Endodermal cell (in vitro differentiated cells): ENCODE data around the gene RPS6KA2. TPM values are rescaled to one million over a fixed set of nuclear protein-coding genes. Genes with fewer than 3 reads are reported as not detected.

Experiments used
- DNase-seq: peaks from one replicate; pipeline ENCODE4 v3.0.0-alpha.2; 2017
- H3K27ac ChIP-seq: 2 replicates; pipeline ENCODE4 v1.5.1; 2013; ENCODE audit warnings: mild to moderate bottlenecking, low read depth, low read length, moderate library complexity
- H3K27me3 ChIP-seq: 2 replicates; pipeline ENCODE4 v1.6.1; 2013; ENCODE audit warnings: mild to moderate bottlenecking, low read length, moderate library complexity; ENCODE audit not compliant: insufficient read depth, control insufficient read depth, poor library complexity, severe bottlenecking
- H3K36me3 ChIP-seq: 2 replicates; pipeline ENCODE4 v1.7.0; 2013; ENCODE audit warnings: mild to moderate bottlenecking, low read length, moderate library complexity; ENCODE audit not compliant: control insufficient read depth, insufficient read depth
- H3K4me1 ChIP-seq: one replicate; pipeline ENCODE4 v1.7.0; 2013; ENCODE audit warnings: low read length; ENCODE audit not compliant: control insufficient read depth, insufficient read depth
- H3K4me3 ChIP-seq: 2 replicates; pipeline ENCODE4 v1.5.1; 2013; ENCODE audit warnings: mild to moderate bottlenecking, low read length, moderate library complexity
- H3K9ac ChIP-seq: 2 replicates; pipeline ENCODE4 v1.6.1; 2013; ENCODE audit warnings: mild to moderate bottlenecking, low read length, moderate library complexity; ENCODE audit not compliant: poor library complexity, severe bottlenecking; ENCODE audit errors: extremely low read depth
- H3K9me3 ChIP-seq: 2 replicates; pipeline ENCODE4 v1.6.1; 2013; ENCODE audit warnings: mild to moderate bottlenecking, low read length, moderate library complexity; ENCODE audit not compliant: control insufficient read depth
- H3K27ac Mint-ChIP-seq: 2 replicates; pipeline ENCODE4 v1.8.0; 2020; ENCODE audit warnings: mixed read lengths
- H3K27me3 Mint-ChIP-seq: 2 replicates; pipeline ENCODE4 v1.8.0; 2021; ENCODE audit warnings: mild to moderate bottlenecking, mixed read lengths; ENCODE audit not compliant: insufficient read depth
- H3K36me3 Mint-ChIP-seq: 2 replicates; pipeline ENCODE4 v1.8.0; 2020; ENCODE audit warnings: low read depth, mixed read lengths
- H3K4me1 Mint-ChIP-seq: 2 replicates; pipeline ENCODE4 v1.8.0; 2020; ENCODE audit warnings: mixed read lengths
- H3K4me3 Mint-ChIP-seq: 2 replicates; pipeline ENCODE4 v1.8.0; 2020; ENCODE audit warnings: mild to moderate bottlenecking, moderate library complexity, mixed read lengths
- H3K9me3 Mint-ChIP-seq: 2 replicates; pipeline ENCODE4 v1.8.0; 2020; ENCODE audit warnings: mild to moderate bottlenecking, mixed read lengths
- WGBS, 2 experiments: methylation state at CpG; one replicate each; pipeline versions ENCODE4 v1.1.5 to v1.1.7; 2013; ENCODE audit warnings: missing lambda C conversion rate in 2 of 2, mixed read lengths in 1 of 2; ENCODE audit not compliant: insufficient coverage in 1 of 2, insufficient read length in 1 of 2; 5-methylcytosine and 5-hydroxymethylcytosine counted together
- total RNA-seq, 2 donors: library from RNA; stranded (reverse); fragmentation: NEBNext Ultra II Directional in 1 of 2; extraction: Animal tissue kit (Norgen Biotek cat#: 25700) in 1 of 2; gene quantifications; 2 replicates in 1 of 2; 3 replicates in 1 of 2; pipeline ENCODE4 v1.2.1, GENCODE V29; 2021
- TF ChIP-seq, protein P1 (sequence below): fragments of 200-600 bp; sonication (generic); conservative IDR thresholded peaks from 2 replicates; pipeline ENCODE4 v1.5.0; 2021; ENCODE audit warnings: antibody characterized with exemption, mild to moderate bottlenecking

RPS6KA2 gene
- total RNA-seq, 2 donors from 2014 or later: 17.9 to 23.9 TPM

DNA sequence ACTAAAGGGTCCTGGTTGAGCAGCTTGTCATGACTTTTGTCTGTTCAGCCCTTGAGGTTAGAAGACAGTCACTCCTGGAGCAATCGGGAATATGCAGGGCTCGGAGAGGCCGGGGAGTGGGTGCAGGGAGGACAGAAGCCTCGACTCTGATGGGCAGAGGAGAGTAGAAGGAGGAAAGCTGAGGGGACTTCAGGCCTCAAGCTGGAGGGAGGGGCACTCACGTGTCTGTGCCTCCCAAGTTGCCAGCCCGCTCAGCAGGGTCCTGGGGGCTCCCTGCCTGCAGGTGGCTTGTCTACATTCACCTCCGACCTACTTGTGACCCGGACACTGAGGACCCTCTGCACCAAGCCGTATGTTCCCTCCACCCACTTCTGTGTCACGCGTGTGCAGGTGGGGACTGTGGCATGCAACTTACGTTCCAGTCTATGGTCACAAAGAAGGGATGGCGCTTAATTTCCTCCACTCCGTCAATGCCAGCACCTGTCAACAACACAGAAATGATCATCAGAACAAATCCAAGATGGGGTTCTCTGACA, 157.6 kb downstream of the RPS6KA2 start:
- no peaks in the 10 kb centered on the region for H3K36me3 ChIP-seq
- no peaks in the 10 kb centered on the region for H3K9me3 Mint-ChIP-seq
- H3K27me3 ChIP-seq: no peaks in the 10 kb centered on the region
- H3K4me1 ChIP-seq: no peaks in the 10 kb centered on the region
- DNase-seq: no peak
- 93 to 99% methylated on average over 12 to 14 of the region's 14 CpGs for WGBS, 2 experiments
- H3K9me3 ChIP-seq: no peaks in the 10 kb centered on the region
- H3K27me3 Mint-ChIP-seq: no peaks in the 10 kb centered on the region
- no peak overlapping the region for H3K4me3 Mint-ChIP-seq
- no peak overlapping the region for H3K4me3 ChIP-seq
- H3K36me3 Mint-ChIP-seq: peaks cover 16% of the 10 kb centered on the region
- H3K27ac Mint-ChIP-seq: no peak overlapping the region
- H3K4me1 Mint-ChIP-seq: peaks cover 5% of the 10 kb centered on the region
- H3K27ac ChIP-seq: no peak overlapping the region
- TF ChIP-seq, protein P1, sequence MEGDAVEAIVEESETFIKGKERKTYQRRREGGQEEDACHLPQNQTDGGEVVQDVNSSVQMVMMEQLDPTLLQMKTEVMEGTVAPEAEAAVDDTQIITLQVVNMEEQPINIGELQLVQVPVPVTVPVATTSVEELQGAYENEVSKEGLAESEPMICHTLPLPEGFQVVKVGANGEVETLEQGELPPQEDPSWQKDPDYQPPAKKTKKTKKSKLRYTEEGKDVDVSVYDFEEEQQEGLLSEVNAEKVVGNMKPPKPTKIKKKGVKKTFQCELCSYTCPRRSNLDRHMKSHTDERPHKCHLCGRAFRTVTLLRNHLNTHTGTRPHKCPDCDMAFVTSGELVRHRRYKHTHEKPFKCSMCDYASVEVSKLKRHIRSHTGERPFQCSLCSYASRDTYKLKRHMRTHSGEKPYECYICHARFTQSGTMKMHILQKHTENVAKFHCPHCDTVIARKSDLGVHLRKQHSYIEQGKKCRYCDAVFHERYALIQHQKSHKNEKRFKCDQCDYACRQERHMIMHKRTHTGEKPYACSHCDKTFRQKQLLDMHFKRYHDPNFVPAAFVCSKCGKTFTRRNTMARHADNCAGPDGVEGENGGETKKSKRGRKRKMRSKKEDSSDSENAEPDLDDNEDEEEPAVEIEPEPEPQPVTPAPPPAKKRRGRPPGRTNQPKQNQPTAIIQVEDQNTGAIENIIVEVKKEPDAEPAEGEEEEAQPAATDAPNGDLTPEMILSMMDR: no peak
- no peak overlapping the region for H3K9ac ChIP-seq

DNA sequence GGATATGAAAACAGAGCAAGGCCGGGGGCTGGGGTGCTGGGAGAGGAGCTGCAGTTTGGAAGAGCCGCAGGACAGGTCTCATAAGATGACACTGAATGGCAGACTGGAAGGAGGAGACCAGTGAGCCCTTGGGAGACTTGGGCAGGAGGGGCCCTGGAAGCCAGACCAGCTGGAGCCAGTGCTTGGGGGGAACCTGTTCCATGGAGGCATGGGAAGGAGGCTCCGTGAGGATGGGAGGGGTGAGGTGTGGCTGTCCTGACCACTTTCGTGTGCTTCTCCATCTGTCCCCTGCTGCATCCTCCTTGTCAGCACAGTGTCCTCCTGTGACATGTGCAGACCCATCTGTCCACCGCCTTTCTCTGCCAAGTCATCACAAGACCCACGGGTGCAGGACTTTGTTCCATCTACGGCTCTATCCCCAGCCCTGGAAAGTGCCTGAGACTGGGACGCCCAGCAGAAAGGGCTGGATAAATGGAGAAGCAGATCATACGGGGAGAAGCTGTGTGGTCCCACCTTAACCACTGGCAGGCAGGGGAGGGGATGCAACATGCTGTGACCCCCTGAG, 159.5 kb downstream of the RPS6KA2 start:
- TF ChIP-seq, protein P1: no peak
- Histone ChIP-seq H3K9ac (no peak overlapping the region), H3K9me3 (no peaks in the 10 kb centered on the region), H3K27me3 (no peaks in the 10 kb centered on the region), H3K4me3 (no peak overlapping the region), H3K4me1 (no peaks in the 10 kb centered on the region), H3K27ac (no peak overlapping the region), H3K36me3 (no peaks in the 10 kb centered on the region)
- Mint-ChIP-seq H3K4me1 (no peaks in the 10 kb centered on the region), H3K9me3 (no peaks in the 10 kb centered on the region), H3K27ac (no peak overlapping the region), H3K4me3 (no peak overlapping the region), H3K36me3 (peaks cover 20% of the 10 kb centered on the region), H3K27me3 (no peaks in the 10 kb centered on the region)
- WGBS, 2 experiments: 92 to 95% methylated on average over 3 to 9 of the region's 9 CpGs
- DNase-seq: no peak

DNA sequence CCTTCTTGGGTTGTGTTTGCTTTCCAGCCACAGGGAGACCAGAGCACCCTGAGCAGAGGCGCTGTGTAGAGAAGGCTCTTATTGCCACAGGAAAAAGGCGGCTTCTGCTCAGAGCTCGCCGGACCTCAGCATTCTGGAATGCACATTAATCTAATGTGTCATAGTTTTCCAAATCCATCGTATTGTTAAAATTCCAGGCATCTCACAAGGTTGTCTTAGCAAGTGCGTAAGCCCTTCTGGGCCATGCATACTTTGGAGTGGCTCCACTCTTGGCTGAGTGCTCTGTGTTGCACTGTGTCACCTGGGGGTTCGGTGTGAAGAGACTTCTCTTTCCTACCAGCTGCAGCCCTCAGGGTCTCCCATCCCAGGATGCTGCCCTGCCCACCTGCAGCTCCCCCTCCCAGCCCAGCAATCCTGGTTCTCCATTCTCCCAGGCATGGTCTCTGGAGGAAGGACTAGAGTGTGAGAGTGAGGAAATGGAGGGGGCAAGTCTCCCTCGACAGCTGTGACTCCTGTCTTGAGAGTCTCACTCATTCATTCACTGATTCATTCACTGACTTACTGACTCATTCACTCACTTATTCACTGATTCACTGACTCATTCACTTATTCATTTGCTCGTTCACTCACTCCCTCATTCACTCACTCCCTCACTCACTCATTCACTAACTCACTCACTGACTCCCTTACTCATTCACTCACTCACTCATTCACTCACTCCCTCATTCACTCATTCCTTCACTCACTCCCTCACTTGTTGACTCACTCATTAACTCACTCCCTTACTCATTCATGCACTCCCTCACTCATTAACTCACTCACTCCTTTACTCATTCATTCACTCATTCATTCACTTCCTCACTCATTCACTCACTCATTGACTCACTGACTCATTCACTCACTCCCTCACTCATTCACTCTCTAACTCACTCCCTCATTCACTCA, 160.6 kb downstream of the RPS6KA2 start:
- no peaks in the 10 kb centered on the region for H3K9me3 ChIP-seq
- Mint-ChIP-seq H3K27ac (no peak overlapping the region), H3K27me3 (no peaks in the 10 kb centered on the region), H3K4me3 (no peak overlapping the region), H3K9me3 (no peaks in the 10 kb centered on the region), H3K4me1 (no peaks in the 10 kb centered on the region), H3K36me3 (peaks cover 20% of the 10 kb centered on the region)
- no peak overlapping the region for H3K9ac ChIP-seq
- no peak for DNase-seq
- H3K4me3 ChIP-seq: no peak overlapping the region
- H3K36me3 ChIP-seq: no peaks in the 10 kb centered on the region
- H3K4me1 ChIP-seq: no peaks in the 10 kb centered on the region
- TF ChIP-seq, protein P1: no peak
- peak overlapping the region; percentile 29 for H3K27ac ChIP-seq
- WGBS, 2 experiments: 88 to 93% methylated on average over 7 to 9 of the region's 9 CpGs
- no peaks in the 10 kb centered on the region for H3K27me3 ChIP-seq
